Hematopoietic multipotent progenitor cell treated with erythropoietin and hydrocortisone succinate and interleukin-3 and kit ligand, for 17 days (in vitro differentiated cells): ENCODE data around the gene PITHD1.
"Not testable (repeated sequence)": the region's sequence is repeated elsewhere in the genome, so short reads cannot be mapped to it uniquely, and the experiment has no call there.

Source experiments
- DNase-seq: peaks from one replicate; pipeline ENCODE4 v3.0.0-alpha.2; 2015; ENCODE audit warnings: low spot score

Gene PITHD1, protein sequence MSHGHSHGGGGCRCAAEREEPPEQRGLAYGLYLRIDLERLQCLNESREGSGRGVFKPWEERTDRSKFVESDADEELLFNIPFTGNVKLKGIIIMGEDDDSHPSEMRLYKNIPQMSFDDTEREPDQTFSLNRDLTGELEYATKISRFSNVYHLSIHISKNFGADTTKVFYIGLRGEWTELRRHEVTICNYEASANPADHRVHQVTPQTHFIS

DNA sequence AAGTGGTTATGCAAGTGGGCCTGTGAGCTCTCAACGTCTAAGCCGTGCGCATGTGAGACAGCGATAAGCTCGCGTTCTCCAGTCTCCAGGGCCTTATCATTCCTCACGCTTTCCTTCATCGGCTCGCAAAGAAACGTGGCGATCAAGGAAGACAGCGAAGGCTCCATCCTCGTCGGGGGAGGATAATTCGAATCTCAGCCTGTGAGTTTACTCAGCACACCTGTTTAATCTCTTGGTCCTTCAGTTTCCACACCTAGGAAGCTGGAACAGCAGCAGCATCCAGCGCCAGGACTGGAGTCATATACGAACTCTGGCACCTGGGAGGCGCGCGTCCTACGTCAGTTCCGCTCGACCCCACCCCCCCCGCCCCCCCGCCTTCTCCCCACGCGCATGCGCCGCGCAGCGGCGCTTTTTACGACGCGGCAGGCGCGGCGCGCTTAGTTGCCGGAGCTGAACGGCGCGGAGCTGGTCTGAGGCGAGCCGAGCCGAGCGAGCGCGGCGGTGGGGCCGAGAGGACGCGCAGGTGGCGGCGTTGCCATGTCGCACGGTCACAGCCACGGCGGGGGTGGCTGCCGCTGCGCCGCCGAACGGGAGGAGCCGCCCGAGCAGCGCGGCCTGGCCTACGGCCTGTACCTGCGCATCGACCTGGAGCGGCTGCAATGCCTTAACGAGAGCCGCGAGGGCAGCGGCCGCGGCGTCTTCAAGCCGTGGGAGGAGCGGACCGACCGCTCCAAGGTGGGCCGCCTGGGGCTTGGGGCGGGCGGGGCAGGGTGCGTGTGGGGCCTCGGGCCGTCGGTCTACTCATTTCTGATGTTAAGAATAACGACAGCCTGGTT, at the start of gene PITHD1:
Gene PITHD1, plus strand, starts transcription at position 440 of the 836 bp plus-strand sequence. Its CDS starts 98 bp downstream, at position 538.
- DNase-seq, result peak; percentile 95

DNA sequence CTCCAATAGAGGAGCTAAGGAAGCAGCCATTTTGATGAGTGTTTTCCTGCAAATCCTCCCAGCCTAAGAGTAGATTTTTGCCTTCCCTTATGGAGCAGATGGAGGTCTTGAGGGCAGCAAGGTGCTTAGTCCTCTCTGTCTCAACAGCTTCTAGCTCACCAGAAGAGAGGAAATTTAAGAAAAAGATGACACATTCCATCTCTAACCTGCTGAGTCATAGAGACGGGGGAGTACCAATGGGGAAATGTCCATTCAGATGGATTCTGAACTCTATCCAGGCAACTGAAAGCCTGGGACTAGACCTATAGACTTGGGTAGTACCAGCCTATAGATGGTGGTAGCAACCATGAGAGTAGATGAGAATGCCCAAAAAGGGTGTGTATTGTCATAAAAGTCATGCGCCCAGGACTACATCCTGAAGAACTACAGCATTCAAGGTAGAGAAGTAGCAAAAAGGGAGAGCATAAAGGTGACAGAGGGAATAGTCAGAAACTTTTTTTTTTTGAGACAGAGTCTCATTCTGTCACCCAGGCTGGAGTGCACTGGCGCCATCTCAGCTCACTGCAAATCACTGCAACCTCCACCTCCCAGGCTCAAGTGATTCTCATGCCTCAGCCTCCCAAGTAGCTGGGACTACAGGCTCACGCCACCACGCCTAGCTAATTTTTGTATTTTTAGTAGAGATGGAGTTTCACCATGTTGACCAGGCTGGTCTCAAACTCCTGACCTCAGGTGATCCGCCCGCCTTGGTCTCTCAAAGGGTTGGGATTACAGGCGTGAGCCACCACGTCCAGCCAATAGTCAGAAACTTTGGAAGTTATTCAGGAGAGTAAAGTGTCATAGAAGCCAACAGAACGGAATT, 45.6 kb upstream of the PITHD1 start:
- DNase-seq, result no peak

GRCh38 chr1:23733281-23733680, 44.9 kb upstream of the PITHD1 start:
- not testable (repeated sequence) for DNase-seq

DNA sequence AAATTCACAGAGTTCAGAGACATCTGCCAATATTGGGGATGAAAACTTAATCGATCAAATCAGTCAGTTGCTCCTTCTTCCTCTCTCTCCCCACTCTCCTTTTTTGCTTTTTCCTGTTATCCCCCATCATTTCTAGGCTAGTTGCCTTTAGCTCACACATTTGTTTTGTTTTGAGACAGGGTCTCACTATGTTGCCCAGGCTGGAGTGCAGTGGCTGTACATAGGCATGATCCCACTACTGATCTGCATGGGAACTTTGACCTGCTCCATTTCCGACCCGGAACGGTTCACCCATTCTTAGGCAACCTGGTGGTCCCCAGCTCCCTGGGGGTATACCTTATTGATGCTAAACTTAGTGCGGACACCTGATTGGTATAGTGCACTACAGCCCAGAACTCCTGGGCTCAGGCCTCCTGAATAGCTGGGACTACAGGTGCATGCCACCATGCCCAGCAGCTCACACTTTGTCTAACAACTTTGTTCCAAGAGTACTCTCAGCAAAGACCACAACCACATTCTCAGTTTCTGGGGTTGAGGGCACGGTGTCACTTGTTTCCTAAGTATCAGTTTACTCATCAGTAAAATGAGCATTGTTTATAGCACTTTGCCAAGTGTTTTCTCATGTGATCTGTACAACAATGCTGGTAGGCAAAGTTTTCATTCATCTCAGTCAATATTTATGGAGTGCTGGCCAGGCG, 41.6 kb upstream of the PITHD1 start:
- no peak for DNase-seq

DNA sequence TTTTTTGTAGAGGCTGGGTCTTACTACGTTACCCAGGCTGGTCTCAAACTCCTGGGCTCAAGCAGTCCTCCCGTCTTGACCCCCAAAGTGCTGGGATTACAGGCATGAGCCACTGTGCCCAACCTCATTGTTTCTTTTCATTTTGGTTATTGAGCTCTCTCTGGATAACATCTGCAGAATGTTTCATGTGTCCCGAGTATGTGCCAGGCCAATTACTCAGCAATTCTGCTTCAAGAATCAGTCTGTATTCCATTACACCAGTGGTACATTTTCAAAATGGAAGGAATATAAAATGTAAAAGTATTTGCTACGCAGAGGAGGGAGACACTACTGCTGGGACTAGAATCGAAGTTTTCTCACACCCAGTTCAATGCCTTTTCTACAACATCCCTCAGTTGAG, 36.6 kb upstream of the PITHD1 start:
- DNase-seq, result no peak

- DNase-seq, result no peak
These were observed 35.4 kb upstream of the PITHD1 start for GRCh38 chr1:23742670-23743286.

DNA sequence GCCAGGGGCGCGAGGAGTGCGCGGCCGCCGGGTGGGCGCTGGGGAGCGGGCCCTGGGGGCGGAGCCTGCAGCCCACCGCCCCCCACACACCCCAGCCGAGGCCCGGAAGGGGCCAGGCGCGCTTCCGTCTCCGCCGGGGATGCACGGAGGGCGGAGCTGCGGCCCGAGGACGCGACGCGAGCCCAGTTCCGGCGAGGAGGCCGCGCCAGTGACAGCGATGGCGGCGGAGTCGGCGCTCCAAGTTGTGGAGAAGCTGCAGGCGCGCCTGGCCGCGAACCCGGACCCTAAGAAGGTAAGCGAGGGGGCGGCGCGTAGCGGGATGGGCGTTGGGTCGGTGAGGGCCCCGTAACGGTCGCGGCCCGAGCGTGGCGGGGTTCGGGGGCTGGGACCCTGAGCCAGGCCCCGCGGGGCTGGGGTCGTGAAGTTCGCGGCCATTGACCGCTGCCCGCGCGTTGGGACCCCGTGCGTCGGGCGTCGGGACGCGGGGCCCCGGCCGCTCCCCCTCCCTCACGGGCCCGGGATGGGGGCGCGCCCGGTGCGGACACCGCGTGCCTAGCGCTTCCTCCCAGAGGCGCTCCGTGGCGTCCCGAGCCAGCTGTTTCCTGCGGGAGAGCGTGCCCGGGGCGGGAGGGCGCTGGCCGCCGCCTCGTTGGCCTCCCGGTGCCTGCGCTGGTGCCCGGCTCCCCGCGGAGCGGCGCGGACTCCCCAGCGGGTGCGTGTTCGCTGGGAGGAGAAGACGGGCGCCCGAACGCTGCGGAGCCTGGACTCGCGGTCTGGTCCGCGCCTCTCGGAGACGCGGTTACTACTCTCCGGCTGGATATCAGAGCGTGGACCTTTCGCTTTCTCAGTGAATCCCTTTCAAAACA, 34.7 kb upstream of the PITHD1 start, which contains the start of gene ELOA:
Gene ELOA, plus strand, starts transcription at position 185 of the 866 bp plus-strand sequence. Its CDS starts 33 bp downstream, at position 218.
- peak; percentile 37 for DNase-seq

DNA sequence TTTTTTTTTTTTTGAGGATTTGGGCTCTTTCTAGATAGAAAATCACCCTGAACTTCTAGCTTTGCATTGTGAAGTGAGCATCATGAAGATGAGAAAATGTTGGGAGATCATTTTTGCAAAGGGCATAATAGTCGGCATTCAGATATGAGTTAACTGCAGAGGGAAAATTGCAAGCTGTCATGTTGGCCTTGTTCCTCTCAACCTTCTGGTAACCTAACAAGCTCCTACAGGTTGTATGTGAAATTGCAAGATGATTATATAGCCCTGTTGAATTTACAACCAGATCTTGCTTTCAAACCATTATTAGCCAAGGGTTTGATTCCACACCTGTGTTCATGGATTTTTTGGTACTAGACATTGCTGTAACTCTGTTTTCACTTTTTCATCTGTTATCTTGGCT, 32.7 kb upstream of the PITHD1 start:
- DNase-seq, result peak; percentile 60

DNA sequence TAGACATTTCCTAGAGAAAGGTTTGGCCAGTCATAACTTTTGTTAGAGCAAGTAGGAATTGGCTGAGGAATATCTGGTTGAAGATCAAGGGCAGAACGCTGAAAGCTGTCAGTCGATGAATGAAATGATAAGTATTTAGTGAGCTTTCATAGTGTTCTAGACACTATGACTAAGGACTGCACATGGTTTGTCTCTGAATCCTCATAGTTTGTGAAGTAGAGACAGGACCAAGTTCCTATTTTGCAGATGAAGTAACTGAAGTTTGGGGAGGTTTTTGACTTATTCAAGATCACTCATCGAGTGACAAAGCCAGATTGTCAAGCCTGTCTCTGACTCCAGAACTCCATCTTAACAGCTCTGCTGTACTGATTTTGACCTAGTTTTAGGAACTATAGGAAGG, 30.2 kb upstream of the PITHD1 start:
- no peak for DNase-seq

- peak; percentile 67 for DNase-seq
These were observed 27.0 kb upstream of the PITHD1 start for GRCh38 chr1:23751050-23751814.

DNA sequence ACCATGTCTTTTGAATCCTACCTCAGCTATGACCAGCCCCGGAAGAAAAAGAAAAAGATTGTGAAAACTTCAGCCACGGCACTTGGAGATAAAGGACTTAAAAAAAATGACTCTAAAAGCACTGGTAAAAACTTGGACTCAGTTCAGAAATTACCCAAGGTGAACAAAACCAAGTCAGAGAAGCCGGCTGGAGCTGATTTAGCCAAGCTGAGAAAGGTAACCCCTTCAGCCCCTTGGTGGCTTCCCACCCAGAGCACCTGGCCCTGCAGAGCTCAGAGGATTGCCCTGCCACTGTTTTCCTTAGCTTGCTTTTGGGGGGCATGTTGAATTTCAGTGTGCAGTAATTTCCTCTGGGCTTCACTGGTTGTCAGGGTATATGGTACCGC, 26.4 kb upstream of the PITHD1 start:
- DNase-seq, result no peak

- DNase-seq, result no peak
These were observed 25.3 kb upstream of the PITHD1 start for GRCh38 chr1:23752909-23753308.

GRCh38 chr1:23756676-23757075, 21.5 kb upstream of the PITHD1 start:
- no peak for DNase-seq

GRCh38 chr1:23757812-23758211, 20.4 kb upstream of the PITHD1 start:
- DNase-seq, result no peak

- no peak for DNase-seq
These were observed 18.9 kb upstream of the PITHD1 start for GRCh38 chr1:23759277-23759676.

- DNase-seq, result no peak
These were observed 15.1 kb upstream of the PITHD1 start for GRCh38 chr1:23763041-23763577.

DNA sequence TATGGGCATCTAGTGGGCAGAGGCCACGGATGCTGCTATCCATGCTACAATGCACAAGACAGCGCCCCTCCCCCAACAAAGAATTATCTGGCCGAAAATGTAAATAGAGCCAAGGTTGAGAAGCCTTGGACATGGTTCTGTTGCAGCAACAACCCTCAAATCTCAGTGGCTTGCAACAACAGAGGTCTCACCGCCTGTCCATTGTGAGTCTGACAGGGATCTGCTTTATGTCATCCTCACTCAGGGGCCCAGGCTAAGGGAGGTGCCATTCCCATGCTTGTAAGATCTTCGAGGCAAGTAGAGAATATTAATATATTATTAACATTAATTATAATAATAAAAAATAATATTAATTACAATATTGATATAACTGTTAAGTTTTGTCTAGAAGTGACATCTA, 9.5 kb upstream of the PITHD1 start:
- DNase-seq, result no peak

GRCh38 chr1:23772049-23772853, 6.0 kb upstream of the PITHD1 start:
- DNase-seq, result peak; percentile 92

DNA sequence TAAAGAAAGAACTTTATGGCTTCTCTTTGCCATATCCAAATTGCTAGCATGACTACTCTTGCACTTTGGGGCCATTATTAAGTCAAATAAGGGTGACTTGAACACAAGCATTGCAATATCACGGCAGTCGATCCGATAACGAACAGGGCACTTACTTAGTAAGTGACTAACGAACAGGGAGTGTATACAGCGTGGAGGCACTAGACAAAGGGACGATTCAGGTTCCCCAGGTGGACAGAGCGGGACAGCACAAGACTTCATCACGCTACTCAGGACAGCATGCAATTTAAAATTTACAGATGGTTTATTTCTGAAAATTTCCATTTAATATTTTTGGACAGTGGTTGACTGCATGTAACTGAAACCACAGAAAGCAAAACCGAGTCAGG, 5.4 kb upstream of the PITHD1 start:
- no peak for DNase-seq
